Endothelial cell of umbilical vein (primary cell): ENCODE data around the gene AP1B1. TPM values are rescaled to one million over a fixed set of nuclear protein-coding genes. Genes with fewer than 3 reads are reported as not detected.

ENCODE experiments used
- BruUV-seq: library from RNA; stranded (reverse); fragments of 400-500 nt; replicated peaks from 2 replicates; lab custom pipeline; 2021; lab: Mats Ljungman, UMichigan
- CTCF ChIA-PET: fragments of 300-600, 350-600 bp; sonication (Branson Sonifier 250); formaldehyde crosslinking; loops from one replicate; lab custom pipeline; 2021; ENCODE audit warnings: antibody characterized with exemption, inconsistent platforms; lab: Charles Lee
- POLR2A ChIA-PET: fragments of 300-600, 350-600 bp; sonication (Branson Sonifier 250); formaldehyde crosslinking; loops from one replicate; lab custom pipeline; 2021; ENCODE audit warnings: antibody characterized with exemption, inconsistent platforms; lab: Charles Lee
- DNase-seq: peaks from one replicate; pipeline ENCODE4 v3.0.0-alpha.2; 2011; ENCODE audit warnings: low read depth, low spot score
- FAIRE-seq: peaks from 2 replicates; lab custom pipeline; 2011; peaks lifted over from hg19 to GRCh38; lab: Jason Lieb, UNC
- H2AFZ ChIP-seq: 2 replicates; pipeline ENCODE4 v1.6.0; 2012; ENCODE audit warnings: low read depth, low read length, control low read depth, inconsistent platforms
- H3K27ac ChIP-seq: 2 replicates; pipeline ENCODE4 v1.5.1; 2011; ENCODE audit warnings: low read depth, mild to moderate bottlenecking, control low read depth, low read length, moderate library complexity; ENCODE audit not compliant: insufficient read depth
- H3K27me3 ChIP-seq, 2 experiments: 2 replicates each; pipeline versions ENCODE4 v1.6.0 to v1.6.1; 2011; ENCODE audit warnings: low read length in 2 of 2, mixed read lengths in 1 of 2; ENCODE audit not compliant: control insufficient read depth in 2 of 2, insufficient read depth in 2 of 2
- H3K36me3 ChIP-seq, 2 experiments: 2 replicates in 1 of 2; 3 replicates in 1 of 2; pipeline ENCODE4 v1.5.1; 2011; ENCODE audit warnings: low read length in 2 of 2, mild to moderate bottlenecking in 1 of 2, moderate library complexity in 1 of 2; ENCODE audit not compliant: control insufficient read depth in 2 of 2, insufficient read depth in 2 of 2; ENCODE audit errors: extremely low read depth in 1 of 2
- H3K4me1 ChIP-seq: 3 replicates; pipeline ENCODE4 v1.5.1; 2011; ENCODE audit warnings: mild to moderate bottlenecking, low read length; ENCODE audit not compliant: control insufficient read depth, insufficient read depth; ENCODE audit errors: extremely low read depth
- H3K4me2 ChIP-seq: 2 replicates; pipeline ENCODE4 v1.6.1; 2011; ENCODE audit warnings: low read length, control low read depth, mixed read lengths; ENCODE audit not compliant: insufficient read depth
- H3K4me3 ChIP-seq, 3 experiments: fragments of 200-600 bp in 1 of 3; sonication (generic), shearing (Covaris generic) in 1 of 3; replicated peaks in 1 of 3; 2 replicates each; pipeline ENCODE4 v1.5.1; 2011 to 2016; ENCODE audit warnings: control low read depth in 3 of 3, low read length in 3 of 3, mild to moderate bottlenecking in 2 of 3, inconsistent platforms in 1 of 3, low read depth in 1 of 3, moderate library complexity in 1 of 3; ENCODE audit not compliant: insufficient read depth in 1 of 3
- H3K79me2 ChIP-seq: 2 replicates; pipeline ENCODE4 v1.6.0; 2012; ENCODE audit warnings: low read length, inconsistent platforms; ENCODE audit not compliant: control insufficient read depth, insufficient read depth
- H3K9ac ChIP-seq: replicated peaks from 2 replicates; pipeline ENCODE3; 2011; ENCODE audit warnings: low read length, control low read depth; ENCODE audit not compliant: insufficient read depth; ENCODE audit errors: extremely low read depth
- H3K9me1 ChIP-seq: replicated peaks from 3 replicates; pipeline ENCODE4 v1.6.0; 2011; ENCODE audit warnings: mild to moderate bottlenecking, low read length; ENCODE audit not compliant: control insufficient read depth, insufficient read depth; ENCODE audit errors: extremely low read depth
- H3K9me3 ChIP-seq: replicated peaks from 2 replicates; pipeline ENCODE4 v1.5.1; 2012; ENCODE audit warnings: low read length, inconsistent platforms; ENCODE audit not compliant: control insufficient read depth, insufficient read depth
- H4K20me1 ChIP-seq: replicated peaks from 2 replicates; pipeline ENCODE3; 2011; ENCODE audit warnings: mild to moderate bottlenecking, low read length; ENCODE audit not compliant: control insufficient read depth, insufficient read depth; ENCODE audit errors: extremely low read depth
- CTCF ChIP-seq, 2 donors: IDR thresholded peaks; 1 replicate in 1 of 2; 2 replicates in 1 of 2; pipeline ENCODE4 v1.5.1; 2011; ENCODE audit warnings: low read length in 2 of 2, mild to moderate bottlenecking in 2 of 2, moderate library complexity in 2 of 2, control low read depth in 1 of 2, inconsistent platforms in 1 of 2, low read depth in 1 of 2; ENCODE audit not compliant: insufficient read depth in 1 of 2; ENCODE audit errors: extremely low read depth in 1 of 2
- EZH2 ChIP-seq: IDR thresholded peaks from 2 replicates; pipeline ENCODE4 v1.6.1; 2012; ENCODE audit warnings: borderline replicate concordance, low read depth, mild to moderate bottlenecking, moderate library complexity, low read length, inconsistent platforms; ENCODE audit not compliant: severe bottlenecking
- FOS ChIP-seq: IDR thresholded peaks from 2 replicates; pipeline ENCODE4 v1.6.1; 2011; ENCODE audit warnings: mild to moderate bottlenecking, low read length, moderate library complexity, borderline replicate concordance; ENCODE audit not compliant: insufficient read depth
- GATA2 ChIP-seq: IDR thresholded peaks from 2 replicates; pipeline ENCODE4 v1.7.0; 2011; ENCODE audit warnings: low read depth, mild to moderate bottlenecking, moderate library complexity, mixed read lengths, low read length; ENCODE audit not compliant: insufficient read length, insufficient read depth
- JUN ChIP-seq: IDR thresholded peaks from 2 replicates; pipeline ENCODE4 v1.6.1; 2011; ENCODE audit warnings: borderline replicate concordance, low read depth; ENCODE audit not compliant: insufficient read length, insufficient read depth
- MYC ChIP-seq: IDR thresholded peaks from one replicate; pipeline ENCODE4 v1.6.1; 2011; ENCODE audit warnings: mild to moderate bottlenecking, low read depth, low read length
- POLR2A ChIP-seq: IDR thresholded peaks from 2 replicates; pipeline ENCODE4 v1.6.1; 2012; ENCODE audit warnings: low read depth, mild to moderate bottlenecking, control low read depth, low read length
- POLR2AphosphoS5 ChIP-seq: IDR thresholded peaks from 2 replicates; pipeline ENCODE4 v1.6.1; 2012; ENCODE audit warnings: low read depth, mild to moderate bottlenecking, control low read depth, low read length, moderate library complexity; ENCODE audit not compliant: insufficient read depth
- dilution Hi-C: fragments of 300-500 bp; cut with MboI; formaldehyde crosslinking; loops from one replicate; pipeline ENCODE4 v1.15.0; 2019; ENCODE audit warnings: low sequenced_read_pairs; ENCODE audit not compliant: extremely low pct_ligation_motif_present
- intact Hi-C: fragments of 100-400 bp; cut with micrococcal nuclease; formaldehyde crosslinking; loops from one replicate; pipeline ENCODE4 v1.10.0; 2022
- polyA plus RNA-seq, 4 experiments: library from polyadenylated mRNA; depleted of rRNA in 3 of 4; stranded (reverse) in 3 of 4; unstranded in 1 of 4; fragments of >200 nt; gene quantifications; 2 replicates each; pipeline versions ENCODE4 v1.2.1 to v1.2.3, GENCODE V29; 2011 to 2012; ENCODE audit warnings: missing spikeins in 1 of 4
- total RNA-seq: library from RNA; stranded (reverse); gene quantifications from 2 replicates; pipeline ENCODE4 v1.2.3, GENCODE V29; 2021
- TF ChIP-seq, protein P1 (sequence below): IDR thresholded peaks from 2 replicates; pipeline ENCODE4 v1.6.1; 2011; ENCODE audit not compliant: insufficient read depth, insufficient read length

AP1B1 gene
- total and polyA plus RNA-seq, 2 donors (not counting 3 experiments of a cell fraction or from before 2014, with no cell fraction given): 107 to 131 TPM

GRCh38 chr22:29435236-29436136 is 47.1 kb upstream of the AP1B1 start:
- ChIA-PET POLR2A (interaction anchor here (0.5 kb wide), 1 partner anchor 17 kb away, joined by 3 read pairs; no protein-coding TSS in a partner anchor), CTCF (no interaction called here)
- TF ChIP-seq POLR2AphosphoS5 (no peak), POLR2A (no peak), CTCF (IDR thresholded peaks at IDR 0.05; ENCODE audit: extremely low read depth in 1 of 2, insufficient read depth in 1 of 2, low read depth in 1 of 2, low read length in 2 of 2) (no peak), EZH2 (no peak), FOS (no peak), JUN (no peak), GATA2 (no peak), MYC (no peak)
- TF ChIP-seq, protein P1, sequence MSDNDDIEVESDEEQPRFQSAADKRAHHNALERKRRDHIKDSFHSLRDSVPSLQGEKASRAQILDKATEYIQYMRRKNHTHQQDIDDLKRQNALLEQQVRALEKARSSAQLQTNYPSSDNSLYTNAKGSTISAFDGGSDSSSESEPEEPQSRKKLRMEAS: no peak
- Histone ChIP-seq H3K9ac (no peak overlapping the region), H2AFZ (no peak overlapping the region), H3K79me2 (no peaks in the 10 kb centered on the region), H3K9me3 (no peaks in the 10 kb centered on the region), H3K9me1 (no peaks in the 10 kb centered on the region), H4K20me1 (no peaks in the 10 kb centered on the region), H3K27me3 (peaks cover 12 to 20% of the 10 kb centered on the region in 2 experiments), H3K4me3 (no peak overlapping the region), H3K4me2 (no peak overlapping the region), H3K4me1 (no peaks in the 10 kb centered on the region), H3K36me3 (no peaks in the 10 kb centered on the region), H3K27ac (no peak overlapping the region)
- dilution Hi-C loops (no loop called here), intact Hi-C loops (no loop called here)
- BruUV-seq: no TSS peak
- FAIRE-seq (no peak), DNase-seq (no peak)
